WERI-Rb-1 (cell line): Measurements from ENCODE around the gene CD177.
"Not testable (repeated sequence)": the region's sequence is repeated elsewhere in the genome, so short reads cannot be mapped to it uniquely, and the experiment has no call there.

Source experiments
- DNase-seq: peaks from one replicate; pipeline ENCODE4 v3.0.0-alpha.2; 2020
- H3K27ac ChIP-seq: fragments of 250-450 bp; sonication (Bioruptor Pico); 2 replicates; pipeline ENCODE4 v1.5.1; 2020; ENCODE audit warnings: mild to moderate bottlenecking, moderate library complexity
- H3K27me3 ChIP-seq: fragments of 250-450 bp; sonication (Bioruptor Pico); 2 replicates; pipeline ENCODE4 v1.5.1; 2021; ENCODE audit warnings: mild to moderate bottlenecking, low read depth, moderate library complexity; ENCODE audit not compliant: insufficient read depth, severe bottlenecking
- H3K36me3 ChIP-seq: fragments of 250-450 bp; sonication (Bioruptor Pico); 2 replicates; pipeline ENCODE4 v1.5.1; 2020; ENCODE audit warnings: mild to moderate bottlenecking, moderate library complexity
- H3K4me3 ChIP-seq: 2 replicates; pipeline ENCODE4 v1.5.1; 2011; ENCODE audit warnings: low read depth, mild to moderate bottlenecking, control low read depth, low read length
- H3K9me3 ChIP-seq: fragments of 250-450 bp; sonication (Bioruptor Pico); 2 replicates; pipeline ENCODE4 v1.5.1; 2021; ENCODE audit warnings: mild to moderate bottlenecking, moderate library complexity; ENCODE audit not compliant: severe bottlenecking
- TF ChIP-seq, protein P1 (sequence below): IDR thresholded peaks from 2 replicates; pipeline ENCODE4 v1.5.1; 2011; ENCODE audit warnings: low read depth, mild to moderate bottlenecking, control low read depth, inconsistent platforms, low read length

The CD177 gene

DNA sequence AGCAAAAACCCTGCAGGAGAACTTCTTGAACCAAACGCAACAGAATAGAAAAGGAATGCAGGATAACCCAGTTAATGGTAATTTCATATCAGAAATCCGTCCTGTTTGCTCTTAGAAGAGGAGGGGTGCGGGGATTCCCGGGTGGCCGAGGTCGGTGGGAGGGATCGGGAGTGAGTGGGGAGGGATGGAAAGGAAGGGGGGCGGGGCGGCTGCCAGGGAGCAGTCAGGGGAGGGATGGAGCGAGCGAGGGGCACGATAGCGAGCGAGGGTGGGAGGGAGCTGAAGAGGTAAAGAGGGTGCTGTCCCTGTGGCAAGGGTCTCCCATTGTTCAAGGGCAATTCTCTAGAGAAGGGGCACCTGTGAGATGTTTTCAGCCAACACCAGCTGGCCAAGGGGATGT, 26.5 kb downstream of the CD177 start:
- TF ChIP-seq, protein P1, sequence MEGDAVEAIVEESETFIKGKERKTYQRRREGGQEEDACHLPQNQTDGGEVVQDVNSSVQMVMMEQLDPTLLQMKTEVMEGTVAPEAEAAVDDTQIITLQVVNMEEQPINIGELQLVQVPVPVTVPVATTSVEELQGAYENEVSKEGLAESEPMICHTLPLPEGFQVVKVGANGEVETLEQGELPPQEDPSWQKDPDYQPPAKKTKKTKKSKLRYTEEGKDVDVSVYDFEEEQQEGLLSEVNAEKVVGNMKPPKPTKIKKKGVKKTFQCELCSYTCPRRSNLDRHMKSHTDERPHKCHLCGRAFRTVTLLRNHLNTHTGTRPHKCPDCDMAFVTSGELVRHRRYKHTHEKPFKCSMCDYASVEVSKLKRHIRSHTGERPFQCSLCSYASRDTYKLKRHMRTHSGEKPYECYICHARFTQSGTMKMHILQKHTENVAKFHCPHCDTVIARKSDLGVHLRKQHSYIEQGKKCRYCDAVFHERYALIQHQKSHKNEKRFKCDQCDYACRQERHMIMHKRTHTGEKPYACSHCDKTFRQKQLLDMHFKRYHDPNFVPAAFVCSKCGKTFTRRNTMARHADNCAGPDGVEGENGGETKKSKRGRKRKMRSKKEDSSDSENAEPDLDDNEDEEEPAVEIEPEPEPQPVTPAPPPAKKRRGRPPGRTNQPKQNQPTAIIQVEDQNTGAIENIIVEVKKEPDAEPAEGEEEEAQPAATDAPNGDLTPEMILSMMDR: no peak
- Histone ChIP-seq H3K9me3 (no peaks in the 10 kb centered on the region), H3K4me3 (no peak overlapping the region), H3K36me3 (no peaks in the 10 kb centered on the region), H3K27me3 (no peaks in the 10 kb centered on the region), H3K27ac (no peak overlapping the region)
- DNase-seq: no peak

DNA sequence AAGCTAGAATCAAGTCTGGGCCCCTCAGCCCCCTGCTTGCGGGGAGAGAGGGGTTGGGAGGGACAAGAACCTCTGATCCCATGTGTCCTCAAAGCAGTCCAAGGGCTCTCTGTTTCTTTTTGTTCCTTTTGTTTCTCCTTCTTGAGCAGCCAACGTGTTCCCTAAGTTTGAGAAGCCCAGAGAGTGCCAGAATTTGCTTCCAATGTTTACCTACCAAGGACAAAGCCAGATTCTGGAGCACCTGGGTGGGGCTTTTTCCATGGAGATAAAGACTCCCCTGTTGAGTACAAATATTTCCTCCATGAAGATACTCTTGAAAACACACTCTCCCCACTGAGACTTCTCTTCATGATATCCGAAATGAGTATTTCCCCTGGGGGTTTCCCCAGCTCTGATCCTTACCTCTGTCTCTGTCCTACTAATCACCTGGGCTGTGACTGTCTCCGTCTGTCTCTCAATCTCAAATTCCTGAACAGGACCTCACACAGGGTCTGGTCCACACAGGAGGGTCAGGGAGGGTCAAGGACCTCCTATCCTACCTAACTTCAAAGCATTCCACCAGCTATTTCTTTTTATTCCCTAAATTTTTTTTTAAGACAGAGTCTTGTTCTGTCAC, 27.4 kb downstream of the CD177 start:
- Histone ChIP-seq H3K9me3 (no peaks in the 10 kb centered on the region), H3K36me3 (no peaks in the 10 kb centered on the region), H3K27ac (no peak overlapping the region), H3K4me3 (no peak overlapping the region), H3K27me3 (no peaks in the 10 kb centered on the region)
- no peak for DNase-seq
- TF ChIP-seq, protein P1: no peak

DNA sequence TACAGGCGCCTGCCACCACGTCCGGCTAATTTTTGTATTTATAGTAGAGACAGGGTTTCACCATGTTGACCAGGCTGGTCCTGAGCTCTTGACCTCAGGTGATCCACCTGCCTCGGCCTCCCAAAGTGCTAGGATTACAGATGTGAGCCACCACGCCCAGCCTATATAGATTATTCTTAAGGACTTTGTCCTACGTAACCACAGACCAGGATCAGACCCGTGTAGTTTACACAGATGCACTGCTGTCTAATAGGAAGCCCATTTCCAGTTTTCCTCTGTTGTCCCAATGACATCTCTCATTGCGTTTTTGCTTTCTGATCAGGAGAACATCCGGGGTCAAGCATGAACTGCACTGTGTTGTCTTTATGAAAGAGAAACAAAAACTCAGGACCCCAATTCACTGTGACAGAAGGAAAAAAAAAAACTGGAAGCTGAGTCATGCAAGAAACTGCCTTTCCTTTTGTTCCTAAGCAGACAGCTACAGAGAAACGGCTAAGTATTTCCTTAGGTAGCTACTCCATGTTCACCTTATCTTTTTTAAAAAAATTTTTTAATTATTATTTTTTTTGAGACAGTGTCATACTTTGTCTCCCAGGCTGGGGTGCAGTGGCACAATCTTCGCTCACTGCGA, 29.2 kb downstream of the CD177 start:
- H3K27me3 ChIP-seq, H3K27ac ChIP-seq, H3K9me3 ChIP-seq, H3K36me3 ChIP-seq, DNase-seq, H3K4me3 ChIP-seq: not testable (repeated sequence)

DNA sequence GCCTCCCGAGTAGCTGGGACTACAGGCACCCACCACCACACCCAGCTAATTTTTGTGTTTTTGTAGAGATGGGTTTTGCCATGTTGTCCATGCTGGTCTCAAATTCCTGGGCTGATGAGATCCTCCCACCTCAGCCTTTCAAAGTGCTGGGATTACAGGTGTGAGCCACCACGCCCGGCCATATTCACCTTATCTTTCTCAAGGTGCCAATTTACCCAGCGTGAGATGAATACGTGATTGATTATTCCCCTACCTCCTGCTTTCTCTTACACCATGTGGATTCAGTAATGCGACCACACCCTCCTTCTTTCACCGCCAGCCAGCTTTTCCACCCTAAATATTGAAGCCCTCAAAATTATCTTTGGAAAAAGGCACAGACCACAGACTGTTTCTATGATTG, 29.8 kb downstream of the CD177 start:
- H3K27ac ChIP-seq, DNase-seq, H3K9me3 ChIP-seq, H3K27me3 ChIP-seq, H3K36me3 ChIP-seq, H3K4me3 ChIP-seq: not testable (repeated sequence)

DNA sequence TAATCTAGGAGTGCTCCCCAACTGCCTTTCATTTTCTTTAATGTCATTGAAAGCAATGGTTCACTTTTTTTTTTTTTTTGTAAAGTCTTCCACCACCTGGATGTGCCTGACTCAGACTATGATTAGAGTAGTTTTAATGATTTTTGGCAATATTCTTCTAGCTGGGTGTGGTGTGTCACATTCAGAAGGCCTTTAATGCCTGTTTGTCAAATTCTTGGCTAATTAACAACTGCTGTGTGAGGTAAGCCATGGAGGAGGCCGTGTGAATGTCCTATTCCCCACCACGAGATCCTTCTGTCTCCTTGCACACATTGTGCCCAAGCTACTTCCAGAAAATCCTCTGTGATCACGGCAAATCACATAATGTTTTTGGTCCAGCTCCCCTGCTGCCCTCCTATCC, 30.3 kb downstream of the CD177 start:
- not testable (repeated sequence) for H3K36me3 ChIP-seq, DNase-seq, H3K9me3 ChIP-seq, H3K27me3 ChIP-seq, H3K27ac ChIP-seq, H3K4me3 ChIP-seq

DNA sequence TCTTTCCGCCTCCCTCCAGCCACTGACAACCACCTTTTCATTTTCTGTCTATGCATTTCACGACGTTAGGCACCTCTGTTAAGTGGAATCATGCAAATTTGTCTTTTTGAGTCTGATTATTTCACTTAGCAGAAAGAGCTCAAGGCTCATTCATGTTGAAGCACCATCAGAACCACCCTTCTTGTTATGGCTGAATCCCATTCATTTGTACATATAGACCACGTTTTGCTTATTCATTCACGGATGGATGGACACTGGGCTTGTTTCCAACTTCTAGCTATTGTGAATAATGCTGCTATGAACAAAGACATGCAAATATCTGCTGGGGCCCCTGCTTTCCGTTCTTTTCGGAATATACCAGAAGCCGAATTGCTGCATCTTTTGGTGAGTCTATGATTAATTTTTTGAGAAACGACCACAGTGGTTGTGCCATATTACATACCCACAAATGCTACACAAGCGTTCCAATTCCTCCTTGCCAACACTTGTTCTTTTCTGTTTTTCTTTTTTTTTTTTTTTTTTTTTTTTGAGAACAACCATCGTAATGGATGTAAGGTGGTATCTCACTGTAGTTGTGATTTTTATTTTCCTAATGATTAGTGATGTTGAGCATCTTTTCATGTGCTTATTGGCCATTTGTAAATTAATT, 37.5 kb downstream of the CD177 start:
- not testable (repeated sequence) for H3K27me3 ChIP-seq, H3K9me3 ChIP-seq, H3K27ac ChIP-seq, H3K4me3 ChIP-seq, H3K36me3 ChIP-seq, DNase-seq

DNA sequence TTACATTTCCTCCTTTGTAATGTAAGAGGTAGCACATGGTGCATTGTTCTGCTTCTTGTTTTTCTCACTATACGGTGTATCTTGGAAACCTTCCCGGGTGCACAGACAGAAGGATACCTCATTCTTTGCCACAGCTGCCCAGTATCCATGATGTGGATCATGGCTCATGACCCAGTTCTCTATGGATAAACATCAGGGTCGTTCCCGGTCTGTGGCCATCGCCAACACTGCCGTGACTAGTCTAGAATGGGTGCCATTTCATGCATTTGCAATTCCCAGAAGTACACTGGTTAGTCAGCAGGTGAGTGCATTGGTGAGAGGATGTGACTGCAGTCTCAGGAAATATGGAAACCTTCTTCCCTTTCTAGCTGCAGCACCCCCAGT, 38.1 kb downstream of the CD177 start:
- DNase-seq, H3K9me3 ChIP-seq, H3K27me3 ChIP-seq, H3K36me3 ChIP-seq, H3K4me3 ChIP-seq, H3K27ac ChIP-seq: not testable (repeated sequence)

DNA sequence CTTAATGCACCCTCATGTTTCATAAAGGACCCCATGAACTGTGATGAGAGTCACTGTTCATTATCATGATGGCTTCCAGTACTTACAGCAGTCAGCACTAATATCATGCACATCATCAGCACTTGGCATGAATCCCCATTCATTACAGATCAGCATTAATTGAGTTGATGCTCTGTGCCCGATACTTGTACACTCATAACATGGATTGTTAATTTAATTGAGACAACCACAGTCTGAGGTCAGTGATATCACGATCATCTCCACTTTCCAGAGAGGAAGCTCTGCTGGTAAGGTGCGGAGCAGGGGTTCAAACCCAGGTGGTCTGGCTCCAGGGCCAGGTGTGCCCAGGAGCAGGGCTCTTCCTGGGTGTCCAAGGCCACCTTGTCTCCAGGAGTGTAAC, 40.0 kb downstream of the CD177 start:
- not testable (repeated sequence) for H3K9me3 ChIP-seq, DNase-seq, H3K27me3 ChIP-seq, H3K27ac ChIP-seq, H3K4me3 ChIP-seq, H3K36me3 ChIP-seq

DNA sequence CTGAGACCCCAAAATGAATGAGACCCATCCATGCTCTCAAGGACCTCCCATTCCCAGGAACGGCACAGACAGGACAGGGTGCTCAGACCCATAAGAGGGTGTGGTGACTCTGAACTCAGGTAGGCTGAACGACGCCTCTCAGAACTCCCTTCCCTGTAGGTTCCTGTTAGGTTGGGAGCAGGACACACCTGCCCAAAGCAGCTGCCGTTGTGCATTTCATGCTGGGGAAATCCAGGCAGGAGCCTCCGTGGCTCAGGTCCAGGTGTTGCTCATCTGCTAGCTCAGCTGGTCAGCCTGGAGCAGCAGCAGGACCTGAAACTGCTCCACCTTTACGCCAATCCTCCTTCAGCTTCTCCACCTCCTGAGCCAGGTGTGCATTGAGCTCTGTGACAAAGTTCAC, 42.1 kb downstream of the CD177 start:
- H3K4me3 ChIP-seq: no peak overlapping the region
- H3K36me3 ChIP-seq: no peaks in the 10 kb centered on the region
- TF ChIP-seq, protein P1: no peak
- H3K9me3 ChIP-seq: no peaks in the 10 kb centered on the region
- no peak overlapping the region for H3K27ac ChIP-seq
- DNase-seq: no peak
- H3K27me3 ChIP-seq: no peaks in the 10 kb centered on the region
